HG03045 (cell line): ENCODE data around the gene NHSL2.

Experiments
- ATAC-seq: cut with Tn5 transposase; IDR thresholded peaks from one replicate; pipeline ENCODE4 v1.9.1; 2021; ENCODE audit warnings: mild to moderate bottlenecking, moderate library complexity; ENCODE audit not compliant: unreplicated experiment

NHSL2 gene

GRCh38 chrX:71989768-71990426, 79.3 kb downstream of the NHSL2 start:
- ATAC-seq = no peak

DNA sequence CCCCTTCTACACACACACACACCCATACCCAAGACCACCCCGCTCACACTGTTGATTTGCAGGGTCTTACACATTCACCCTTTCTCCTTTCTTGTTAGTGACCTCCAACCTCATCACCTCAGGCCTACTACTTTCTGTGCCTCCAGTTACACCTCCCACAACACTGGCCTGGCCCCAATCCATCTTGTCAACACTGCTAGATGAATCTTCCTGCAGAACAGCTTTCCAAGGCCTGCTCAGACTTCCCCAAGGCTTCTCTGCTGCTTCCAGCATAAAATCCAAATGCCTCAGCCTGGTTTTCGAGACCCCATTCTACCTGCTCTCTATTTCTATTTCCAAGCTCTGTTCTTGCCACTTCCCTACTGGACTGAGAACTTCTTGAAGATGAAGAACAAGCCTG, 79.9 kb downstream of the NHSL2 start:
- ATAC-seq = no peak

DNA sequence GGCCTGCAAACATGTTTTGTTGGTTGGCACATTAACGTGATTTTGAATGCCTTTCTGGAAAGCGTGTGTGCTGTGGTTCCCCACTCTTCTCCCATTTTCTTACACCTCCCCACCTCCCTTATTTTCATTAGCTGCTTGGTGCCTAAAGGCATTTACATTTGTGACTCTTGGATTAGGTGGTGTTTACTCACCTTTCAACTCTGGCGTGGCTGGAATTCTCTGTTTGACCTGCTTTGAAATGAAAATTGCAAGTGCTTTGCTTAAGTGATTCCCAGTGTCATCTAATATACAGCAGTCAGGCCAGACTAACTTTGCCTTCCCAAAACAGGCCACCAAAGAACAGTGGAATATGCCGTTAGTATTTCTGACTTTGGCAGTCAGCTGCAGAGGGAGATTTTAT, 80.5 kb downstream of the NHSL2 start:
- no peak for ATAC-seq

GRCh38 chrX:71992711-71993110, 82.1 kb downstream of the NHSL2 start:
- ATAC-seq = no peak

DNA sequence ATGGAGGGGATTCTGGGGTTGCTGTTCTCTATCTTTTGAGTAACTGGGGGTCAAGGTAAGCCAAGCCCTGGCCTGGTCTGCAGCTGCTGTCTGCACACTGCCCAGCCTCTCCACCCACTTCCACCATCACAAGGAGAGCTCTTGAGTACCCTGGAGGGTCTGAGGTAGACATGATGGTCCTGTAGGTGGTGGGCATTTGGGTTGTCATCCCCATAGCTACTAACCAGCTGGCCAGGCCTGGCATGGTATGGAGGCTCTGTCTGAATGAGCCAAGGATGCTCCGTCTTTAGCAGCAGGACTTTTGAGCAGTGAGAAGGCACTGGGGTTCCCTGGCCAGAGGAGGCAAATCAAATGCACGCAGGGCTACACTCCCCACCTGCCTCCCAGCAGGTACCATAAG, 82.7 kb downstream of the NHSL2 start:
- ATAC-seq = no peak

DNA sequence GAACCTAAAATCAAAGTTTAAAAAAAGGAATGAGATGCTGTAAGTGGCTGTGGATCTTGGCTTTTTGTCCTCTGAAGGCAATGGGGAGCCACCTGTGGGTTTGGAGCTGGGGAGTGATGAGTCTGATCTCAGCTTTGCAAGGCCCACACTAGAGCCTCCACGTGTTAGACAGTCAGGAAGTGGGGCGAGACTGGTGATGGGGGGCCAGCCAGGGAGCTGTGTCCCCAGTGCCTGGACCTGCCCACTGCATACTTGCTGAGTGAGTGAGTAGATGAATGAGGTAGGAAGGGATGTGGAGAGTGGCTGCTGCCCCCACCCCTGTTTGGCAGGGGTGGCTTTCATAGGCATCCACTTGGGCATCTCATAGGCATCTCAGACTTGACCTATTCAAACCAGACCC, 84.0 kb downstream of the NHSL2 start:
- ATAC-seq = no peak

DNA sequence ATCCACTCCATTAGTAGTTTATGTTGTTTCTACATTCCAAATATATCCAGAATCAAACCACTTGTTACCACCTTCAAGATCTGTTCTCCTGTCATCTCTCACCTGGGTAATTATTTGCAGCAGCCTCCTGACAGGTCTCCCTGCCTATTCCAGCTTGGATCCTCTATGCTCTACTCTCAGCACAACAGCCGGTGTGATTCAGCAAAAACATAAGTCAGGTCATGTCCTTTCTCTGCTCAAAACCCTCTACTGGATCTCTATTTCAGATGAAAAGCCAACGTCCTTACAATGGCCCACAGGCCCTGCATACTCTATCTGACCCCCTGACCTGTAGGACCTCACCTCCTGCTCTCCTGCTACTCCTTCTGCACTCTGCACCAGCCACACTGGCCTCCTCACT, 84.5 kb downstream of the NHSL2 start:
- no peak for ATAC-seq

DNA sequence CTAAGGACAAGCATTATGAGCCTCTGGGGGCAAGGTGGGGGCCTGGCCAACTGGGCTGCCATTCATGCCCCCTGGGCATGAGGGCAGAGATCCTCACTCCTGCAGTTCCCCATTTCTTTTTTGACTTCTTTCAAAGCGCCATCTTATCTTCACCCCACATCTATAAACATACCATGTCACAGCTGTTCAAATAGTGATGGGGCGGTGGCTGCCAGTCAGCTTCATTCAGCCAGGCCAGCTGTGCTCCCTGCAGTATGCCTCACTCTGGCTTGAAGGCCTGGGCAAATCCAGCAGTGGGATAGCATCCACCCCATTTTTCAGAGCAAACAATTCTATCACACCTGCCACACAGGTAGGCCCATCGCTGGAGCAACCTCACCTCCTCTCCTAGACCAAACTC, 85.5 kb downstream of the NHSL2 start:
- ATAC-seq = no peak

GRCh38 chrX:71996826-71997225, 86.2 kb downstream of the NHSL2 start:
- no peak for ATAC-seq

GRCh38 chrX:71997320-71997719, 86.7 kb downstream of the NHSL2 start:
- ATAC-seq = no peak

DNA sequence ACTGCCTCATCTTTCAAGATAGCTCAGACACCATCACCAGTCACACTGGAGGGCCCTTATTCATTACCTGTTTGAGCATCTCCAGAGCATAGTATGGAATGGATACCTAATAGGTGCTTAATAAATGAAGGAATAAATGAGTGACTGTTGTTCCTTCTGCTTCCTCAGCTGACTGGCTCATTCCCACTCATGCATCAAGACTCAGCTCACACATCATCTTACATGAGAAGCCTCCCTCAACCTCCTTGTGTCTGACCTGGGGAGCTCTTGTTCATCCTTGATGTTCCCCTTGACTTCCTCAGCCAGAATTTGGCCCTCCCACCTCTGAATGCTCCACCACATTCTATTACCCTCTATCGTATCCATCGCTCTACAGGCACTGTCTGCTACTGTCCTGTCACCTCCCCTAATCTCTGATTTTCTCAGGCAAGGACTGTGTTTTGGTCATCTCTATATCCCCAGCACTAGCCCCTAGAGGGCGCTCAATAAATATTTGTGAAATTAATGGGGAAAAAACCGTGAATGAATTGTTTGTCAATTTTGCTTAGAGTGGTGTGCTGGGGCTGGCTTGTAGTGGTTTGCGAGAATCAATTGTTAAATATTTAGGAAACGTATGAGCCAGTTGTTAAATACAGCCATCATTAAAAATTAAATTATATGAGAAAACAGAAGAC, 88.3 kb downstream of the NHSL2 start:
- no peak for ATAC-seq

DNA sequence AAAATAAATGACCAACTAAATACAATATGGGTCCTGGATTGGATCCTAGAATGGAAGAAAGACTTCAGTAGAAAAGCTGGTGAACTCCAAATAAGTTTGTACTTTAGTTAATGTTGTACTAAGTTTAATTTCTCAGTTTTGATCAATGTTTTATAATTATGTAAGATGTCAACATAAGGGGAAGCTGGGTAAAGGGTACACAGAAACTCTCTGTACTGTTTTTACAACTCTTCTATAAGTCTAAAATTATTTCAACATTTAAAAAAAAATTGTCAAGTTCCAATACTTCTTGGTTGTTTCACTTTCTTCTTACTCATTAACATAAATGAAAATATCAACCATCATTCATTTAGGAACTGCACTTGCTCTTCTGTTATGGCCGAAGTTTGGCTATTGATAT, 88.9 kb downstream of the NHSL2 start:
- ATAC-seq = no peak

GRCh38 chrX:72001471-72001870, 90.8 kb downstream of the NHSL2 start:
- no peak for ATAC-seq

DNA sequence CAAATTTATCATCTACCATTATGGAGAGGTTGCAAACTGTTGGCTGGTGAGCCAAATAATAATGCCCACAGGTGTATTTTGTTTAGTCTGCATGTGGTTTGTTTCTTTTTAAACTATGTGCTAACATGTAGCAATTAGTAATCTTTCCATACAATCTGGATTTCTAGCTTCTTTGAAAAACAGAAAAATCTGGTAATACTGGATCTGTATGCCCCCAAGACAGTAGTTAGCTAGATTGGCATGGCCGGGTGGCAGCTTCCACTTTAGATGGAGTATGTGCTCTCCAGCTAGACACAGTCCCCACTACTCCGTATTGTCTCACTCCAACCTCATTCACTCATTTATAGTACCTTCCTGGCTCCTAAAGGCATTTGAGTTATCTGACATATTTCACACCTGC, 91.3 kb downstream of the NHSL2 start:
- ATAC-seq = no peak

- no peak for ATAC-seq
Observed at GRCh38 chrX:72002875-72003274, 92.2 kb downstream of the NHSL2 start.

GRCh38 chrX:72003811-72004750, 93.4 kb downstream of the NHSL2 start:
- no peak for ATAC-seq

DNA sequence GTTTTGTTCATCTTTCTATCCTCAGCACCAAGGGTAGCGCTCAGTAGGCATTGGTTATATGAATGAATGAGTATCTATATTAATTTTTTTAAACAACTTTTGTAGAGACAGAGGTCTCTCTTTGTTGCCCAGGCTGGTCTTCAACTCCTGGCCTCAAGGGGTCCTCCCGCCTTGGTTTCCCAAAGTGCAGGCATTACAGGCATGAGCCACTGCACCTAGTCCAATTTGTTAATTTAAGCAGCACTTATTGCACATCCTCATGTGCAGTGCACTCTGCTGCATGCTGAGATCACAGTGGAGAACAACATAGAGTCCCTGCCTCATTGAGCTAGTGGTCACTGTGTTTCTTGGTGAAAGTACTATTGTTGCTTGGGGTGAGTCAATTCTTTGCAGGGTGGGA, 94.4 kb downstream of the NHSL2 start:
- ATAC-seq = no peak

- no peak for ATAC-seq
Observed at GRCh38 chrX:72006461-72006860, 95.8 kb downstream of the NHSL2 start.

DNA sequence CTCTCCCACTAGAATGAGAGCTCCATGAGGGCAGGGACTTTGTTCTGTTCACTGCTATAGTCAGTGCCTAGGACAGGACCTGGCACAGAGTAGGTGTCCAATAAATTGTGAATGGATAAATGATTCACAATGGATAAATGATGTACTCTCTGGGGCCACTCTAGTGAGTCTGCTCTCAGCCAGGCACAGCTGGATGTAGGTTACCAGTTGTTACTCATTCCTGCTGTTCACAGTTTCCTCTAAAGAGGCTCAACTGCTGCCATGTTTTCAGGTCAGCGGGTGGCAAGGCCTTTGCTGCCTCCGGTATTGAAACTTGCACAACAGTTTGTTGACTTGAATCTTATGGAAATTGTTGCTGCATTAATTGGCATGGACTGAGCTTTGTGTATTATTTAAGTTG, 99.1 kb downstream of the NHSL2 start:
- no peak for ATAC-seq

GRCh38 chrX:72011734-72012133, 101.1 kb downstream of the NHSL2 start:
- no peak for ATAC-seq

- ATAC-seq = no peak
Observed at GRCh38 chrX:72015383-72015782, 104.7 kb downstream of the NHSL2 start.
